Panc1 (cell line): Measurements from ENCODE around the gene DRAM1. TPM values are rescaled to one million over a fixed set of nuclear protein-coding genes. Genes with fewer than 3 reads are reported as not detected.

Source experiments
- ATAC-seq: fragments of 200-7000 bp; cut with Tn5 transposase; 2 replicates; pipeline ENCODE4 v1.9.1; 2020; ENCODE audit warnings: mild to moderate bottlenecking, moderate library complexity
- BruUV-seq: library from RNA; stranded (reverse); fragments of 400-500 nt; replicated peaks from 2 replicates; lab custom pipeline; 2021; lab: Mats Ljungman, UMichigan
- CTCF ChIA-PET: fragments of 300-600 bp; sonication (Branson Sonifier 250); formaldehyde crosslinking; loops from one replicate; lab custom pipeline; 2022; ENCODE audit warnings: antibody characterized with exemption; lab: Charles Lee
- POLR2A ChIA-PET: fragments of 300-600 bp; sonication (Branson Sonifier 250); formaldehyde crosslinking; loops from one replicate; lab custom pipeline; 2022; ENCODE audit warnings: antibody characterized with exemption; lab: Charles Lee
- DNase-seq: peaks from one replicate; pipeline ENCODE4 v3.0.0-alpha.2; 2010; ENCODE audit warnings: low read depth, low spot score
- H3K27ac ChIP-seq: 2 replicates; pipeline ENCODE4 v1.5.1; 2011; ENCODE audit warnings: mild to moderate bottlenecking, low read length, inconsistent platforms
- H3K27me3 ChIP-seq: fragments of 200-500 bp; sonication (Bioruptor generic); 2 replicates; pipeline ENCODE4 v1.6.0; 2014; ENCODE audit warnings: low read length, inconsistent platforms; ENCODE audit not compliant: control insufficient read depth, insufficient read depth
- H3K36me3 ChIP-seq: fragments of 200-500 bp; sonication (Bioruptor generic); 2 replicates; pipeline ENCODE4 v1.5.1; 2014; ENCODE audit warnings: inconsistent platforms, mild to moderate bottlenecking, low read length, moderate library complexity; ENCODE audit not compliant: control insufficient read depth, insufficient read depth
- H3K4me1 ChIP-seq: 2 replicates; pipeline ENCODE4 v1.5.1; 2011; ENCODE audit warnings: inconsistent platforms, mild to moderate bottlenecking, low read length, moderate library complexity; ENCODE audit not compliant: control insufficient read depth, insufficient read depth
- H3K4me3 ChIP-seq, 2 experiments: 2 replicates each; pipeline ENCODE4 v1.5.1; 2011 to 2012; ENCODE audit warnings: low read depth in 2 of 2, low read length in 2 of 2, mild to moderate bottlenecking in 2 of 2, inconsistent platforms in 1 of 2, moderate library complexity in 1 of 2
- H3K9me3 ChIP-seq: fragments of 200-500 bp; sonication (Bioruptor generic); 2 replicates; pipeline ENCODE4 v1.5.1; 2014; ENCODE audit warnings: low read depth, mild to moderate bottlenecking, inconsistent platforms, low read length, moderate library complexity; ENCODE audit not compliant: control insufficient read depth, insufficient read depth
- POLR2AphosphoS5 ChIP-seq: IDR thresholded peaks from 2 replicates; pipeline ENCODE4 v1.6.1; 2012; ENCODE audit warnings: mild to moderate bottlenecking, low read depth, low read length, moderate library complexity
- SIN3A ChIP-seq: IDR thresholded peaks from 2 replicates; pipeline ENCODE4 v1.6.1; 2012; ENCODE audit warnings: low read depth, mild to moderate bottlenecking, low read length, moderate library complexity, borderline replicate concordance; ENCODE audit not compliant: insufficient read depth
- TCF7L2 ChIP-seq: IDR thresholded peaks from 2 replicates; pipeline ENCODE4 v1.6.1; 2011; ENCODE audit warnings: mild to moderate bottlenecking, low read depth, low read length, inconsistent platforms
- in situ Hi-C: cut with HindIII; loops from 2 replicates; pipeline ENCODE4 v1.10.0; 2016; ENCODE audit warnings: low sequenced_read_pairs, low pct_unique_long_range_greater_than_20kb
- intact Hi-C: fragments of 100-400 bp; cut with micrococcal nuclease; formaldehyde crosslinking; loops from one replicate; pipeline ENCODE4 v1.10.0; 2022; ENCODE audit not compliant: unreplicated experiment
- total RNA-seq: library from RNA; stranded (reverse); gene quantifications from one replicate; pipeline ENCODE4 v1.2.1, GENCODE V29; 2021; ENCODE audit not compliant: unreplicated experiment
- TF ChIP-seq, protein P1 (sequence below), 2 experiments: IDR thresholded peaks; 2 replicates each; pipeline ENCODE4 v1.6.1; 2011 to 2012; ENCODE audit warnings: low read depth in 2 of 2, control low read depth in 1 of 2, low read length in 1 of 2, mild to moderate bottlenecking in 1 of 2, moderate library complexity in 1 of 2; ENCODE audit not compliant: insufficient read depth in 1 of 2
- TF ChIP-seq, protein P2 (sequence below): fragments of 450-650 bp; IDR thresholded peaks from 2 replicates; pipeline ENCODE4 v1.5.1; 2017; ENCODE audit warnings: mild to moderate bottlenecking

Gene DRAM1
- total RNA-seq, 1 experiment from 2014 or later = 19.2 TPM

GRCh38 chr12:101901777-101902176 is 24.4 kb downstream of the DRAM1 start:
- no peaks in the 10 kb centered on the region for H3K4me1 ChIP-seq
- TF ChIP-seq SIN3A (no peak), TCF7L2 (no peak), POLR2AphosphoS5 (no peak)
- TF ChIP-seq, protein P1, sequence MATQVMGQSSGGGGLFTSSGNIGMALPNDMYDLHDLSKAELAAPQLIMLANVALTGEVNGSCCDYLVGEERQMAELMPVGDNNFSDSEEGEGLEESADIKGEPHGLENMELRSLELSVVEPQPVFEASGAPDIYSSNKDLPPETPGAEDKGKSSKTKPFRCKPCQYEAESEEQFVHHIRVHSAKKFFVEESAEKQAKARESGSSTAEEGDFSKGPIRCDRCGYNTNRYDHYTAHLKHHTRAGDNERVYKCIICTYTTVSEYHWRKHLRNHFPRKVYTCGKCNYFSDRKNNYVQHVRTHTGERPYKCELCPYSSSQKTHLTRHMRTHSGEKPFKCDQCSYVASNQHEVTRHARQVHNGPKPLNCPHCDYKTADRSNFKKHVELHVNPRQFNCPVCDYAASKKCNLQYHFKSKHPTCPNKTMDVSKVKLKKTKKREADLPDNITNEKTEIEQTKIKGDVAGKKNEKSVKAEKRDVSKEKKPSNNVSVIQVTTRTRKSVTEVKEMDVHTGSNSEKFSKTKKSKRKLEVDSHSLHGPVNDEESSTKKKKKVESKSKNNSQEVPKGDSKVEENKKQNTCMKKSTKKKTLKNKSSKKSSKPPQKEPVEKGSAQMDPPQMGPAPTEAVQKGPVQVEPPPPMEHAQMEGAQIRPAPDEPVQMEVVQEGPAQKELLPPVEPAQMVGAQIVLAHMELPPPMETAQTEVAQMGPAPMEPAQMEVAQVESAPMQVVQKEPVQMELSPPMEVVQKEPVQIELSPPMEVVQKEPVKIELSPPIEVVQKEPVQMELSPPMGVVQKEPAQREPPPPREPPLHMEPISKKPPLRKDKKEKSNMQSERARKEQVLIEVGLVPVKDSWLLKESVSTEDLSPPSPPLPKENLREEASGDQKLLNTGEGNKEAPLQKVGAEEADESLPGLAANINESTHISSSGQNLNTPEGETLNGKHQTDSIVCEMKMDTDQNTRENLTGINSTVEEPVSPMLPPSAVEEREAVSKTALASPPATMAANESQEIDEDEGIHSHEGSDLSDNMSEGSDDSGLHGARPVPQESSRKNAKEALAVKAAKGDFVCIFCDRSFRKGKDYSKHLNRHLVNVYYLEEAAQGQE (IDR thresholded peaks at IDR 0.05; ENCODE audit: insufficient read depth in 1 of 2, low read depth in 2 of 2, low read length in 1 of 2) = no peak
- TF ChIP-seq, protein P2, sequence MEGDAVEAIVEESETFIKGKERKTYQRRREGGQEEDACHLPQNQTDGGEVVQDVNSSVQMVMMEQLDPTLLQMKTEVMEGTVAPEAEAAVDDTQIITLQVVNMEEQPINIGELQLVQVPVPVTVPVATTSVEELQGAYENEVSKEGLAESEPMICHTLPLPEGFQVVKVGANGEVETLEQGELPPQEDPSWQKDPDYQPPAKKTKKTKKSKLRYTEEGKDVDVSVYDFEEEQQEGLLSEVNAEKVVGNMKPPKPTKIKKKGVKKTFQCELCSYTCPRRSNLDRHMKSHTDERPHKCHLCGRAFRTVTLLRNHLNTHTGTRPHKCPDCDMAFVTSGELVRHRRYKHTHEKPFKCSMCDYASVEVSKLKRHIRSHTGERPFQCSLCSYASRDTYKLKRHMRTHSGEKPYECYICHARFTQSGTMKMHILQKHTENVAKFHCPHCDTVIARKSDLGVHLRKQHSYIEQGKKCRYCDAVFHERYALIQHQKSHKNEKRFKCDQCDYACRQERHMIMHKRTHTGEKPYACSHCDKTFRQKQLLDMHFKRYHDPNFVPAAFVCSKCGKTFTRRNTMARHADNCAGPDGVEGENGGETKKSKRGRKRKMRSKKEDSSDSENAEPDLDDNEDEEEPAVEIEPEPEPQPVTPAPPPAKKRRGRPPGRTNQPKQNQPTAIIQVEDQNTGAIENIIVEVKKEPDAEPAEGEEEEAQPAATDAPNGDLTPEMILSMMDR = no peak
- no TSS peak for BruUV-seq
- in situ Hi-C loops (no loop called here), intact Hi-C loops (no loop called here)
- H3K9me3 ChIP-seq = no peaks in the 10 kb centered on the region
- DNase-seq (no peak), ATAC-seq (no peak)
- H3K4me3 ChIP-seq = no peak overlapping the region
- no peaks in the 10 kb centered on the region for H3K36me3 ChIP-seq
- no peaks in the 10 kb centered on the region for H3K27me3 ChIP-seq
- H3K27ac ChIP-seq = no peak overlapping the region
- ChIA-PET CTCF (no interaction called here), POLR2A (no interaction called here)

DNA sequence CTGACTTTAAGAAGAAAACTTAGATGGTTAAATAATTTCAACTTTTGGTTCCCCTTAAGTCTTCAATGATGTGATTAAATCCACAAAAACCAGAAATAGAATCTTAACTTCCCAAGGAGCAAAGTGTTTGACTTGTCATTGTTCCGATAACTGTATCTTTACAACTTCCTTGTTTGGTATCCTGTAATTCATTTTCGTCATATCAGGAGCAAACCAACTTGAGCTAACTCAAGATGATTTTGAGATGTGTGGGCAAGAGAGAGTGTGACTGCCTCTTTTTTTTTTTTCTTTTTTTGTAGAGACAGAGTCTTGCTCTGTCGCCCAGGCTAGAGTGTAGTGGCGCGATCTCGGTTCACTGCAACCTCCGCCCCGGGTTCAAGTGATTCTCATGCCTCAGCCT is 25.3 kb downstream of the DRAM1 start:
- in situ Hi-C loops = no loop called here
- ChIA-PET CTCF (interaction anchor here (0.7 kb wide), 1 partner anchor 63 kb away, joined by 4 read pairs; no protein-coding TSS in a partner anchor), POLR2A (no interaction called here)
- no peak for ATAC-seq
- intact Hi-C loops = no loop called here
- Histone ChIP-seq H3K4me3 (no peak overlapping the region), H3K36me3 (no peaks in the 10 kb centered on the region), H3K4me1 (no peaks in the 10 kb centered on the region), H3K27me3 (no peaks in the 10 kb centered on the region), H3K27ac (no peak overlapping the region), H3K9me3 (no peaks in the 10 kb centered on the region)
- TF ChIP-seq TCF7L2 (no peak), POLR2AphosphoS5 (no peak), SIN3A (no peak)
- TF ChIP-seq, protein P2 = no peak
- TF ChIP-seq, protein P1 (IDR thresholded peaks at IDR 0.05; ENCODE audit: insufficient read depth in 1 of 2, low read depth in 2 of 2, low read length in 1 of 2) = no peak
- no TSS peak for BruUV-seq
- DNase-seq = no peak
